Peyer's patch (tissue), 4 donors: ENCODE results near the gene CES5A.
"Not testable (repeated sequence)": the region's sequence is repeated elsewhere in the genome, so short reads cannot be mapped to it uniquely, and the experiment has no call there.

Experiments used
- POLR2A ChIP-seq, 2 donors: fragments of 450-650 bp; IDR thresholded peaks; one replicate each; pipeline ENCODE4 v1.5.1; 2017; ENCODE audit warnings: antibody characterized with exemption in 2 of 2, mild to moderate bottlenecking in 2 of 2, moderate library complexity in 2 of 2
- TF ChIP-seq, protein P1 (sequence below), 6 experiments: fragments of 450-650 bp in 4 of 6; fragments of 200-600 bp in 2 of 6; sonication (generic) in 1 of 6; IDR thresholded peaks; one replicate each; pipeline ENCODE4 v1.5.1; 2017 to 2019; ENCODE audit warnings: antibody characterized with exemption in 6 of 6, mild to moderate bottlenecking in 3 of 6, moderate library complexity in 1 of 6

DNA sequence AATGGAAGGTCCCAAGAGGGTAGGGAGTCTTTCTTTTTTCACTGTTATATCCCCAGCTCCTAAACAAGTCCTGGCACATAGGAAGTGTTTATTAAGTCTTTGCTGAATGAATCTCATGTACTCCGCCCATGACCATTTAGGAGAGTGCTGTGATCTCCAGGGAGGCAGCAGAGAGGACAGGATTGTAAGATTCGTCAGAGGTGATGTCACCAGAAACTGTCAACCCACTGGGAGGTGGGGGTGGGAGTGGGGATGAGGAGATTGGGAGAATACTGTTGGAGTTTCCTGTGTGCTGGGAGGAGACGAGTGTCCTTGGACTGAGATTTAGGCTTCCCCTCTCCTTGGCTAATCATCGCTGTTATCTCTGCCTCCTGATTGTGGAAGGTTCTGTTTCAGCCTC lies 59.0 kb downstream of the CES5A start:
- TF ChIP-seq, protein P1, sequence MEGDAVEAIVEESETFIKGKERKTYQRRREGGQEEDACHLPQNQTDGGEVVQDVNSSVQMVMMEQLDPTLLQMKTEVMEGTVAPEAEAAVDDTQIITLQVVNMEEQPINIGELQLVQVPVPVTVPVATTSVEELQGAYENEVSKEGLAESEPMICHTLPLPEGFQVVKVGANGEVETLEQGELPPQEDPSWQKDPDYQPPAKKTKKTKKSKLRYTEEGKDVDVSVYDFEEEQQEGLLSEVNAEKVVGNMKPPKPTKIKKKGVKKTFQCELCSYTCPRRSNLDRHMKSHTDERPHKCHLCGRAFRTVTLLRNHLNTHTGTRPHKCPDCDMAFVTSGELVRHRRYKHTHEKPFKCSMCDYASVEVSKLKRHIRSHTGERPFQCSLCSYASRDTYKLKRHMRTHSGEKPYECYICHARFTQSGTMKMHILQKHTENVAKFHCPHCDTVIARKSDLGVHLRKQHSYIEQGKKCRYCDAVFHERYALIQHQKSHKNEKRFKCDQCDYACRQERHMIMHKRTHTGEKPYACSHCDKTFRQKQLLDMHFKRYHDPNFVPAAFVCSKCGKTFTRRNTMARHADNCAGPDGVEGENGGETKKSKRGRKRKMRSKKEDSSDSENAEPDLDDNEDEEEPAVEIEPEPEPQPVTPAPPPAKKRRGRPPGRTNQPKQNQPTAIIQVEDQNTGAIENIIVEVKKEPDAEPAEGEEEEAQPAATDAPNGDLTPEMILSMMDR (IDR thresholded peaks at IDR 0.05), result not testable (repeated sequence)
- TF ChIP-seq POLR2A (IDR thresholded peaks at IDR 0.05), result not testable (repeated sequence)
